GM04503 (cell line): ENCODE results near the gene CCDC88C.
"Not testable (repeated sequence)": the region's sequence is repeated elsewhere in the genome, so short reads cannot be mapped to it uniquely, and the experiment has no call there.

Experiments
- DNase-seq: peaks from one replicate; pipeline ENCODE4 v3.0.0-alpha.2; 2012; ENCODE audit warnings: low read depth

Gene CCDC88C

GRCh38 chr14:91418387-91419043, 895 bp upstream of the CCDC88C start:
- no peak for DNase-seq

- no peak for DNase-seq
Measured at GRCh38 chr14:91417983-91418386, 365 bp upstream of the CCDC88C start.

- no peak for DNase-seq
Measured at GRCh38 chr14:91416744-91417119, 888 bp downstream of the CCDC88C start.

GRCh38 chr14:91415794-91416743, 1.6 kb downstream of the CCDC88C start:
- no peak for DNase-seq

- no peak for DNase-seq
Measured at GRCh38 chr14:91414475-91414833, 3.2 kb downstream of the CCDC88C start.

GRCh38 chr14:91413547-91414474, 3.8 kb downstream of the CCDC88C start:
- no peak for DNase-seq

GRCh38 chr14:91412939-91413338, 4.7 kb downstream of the CCDC88C start:
- no peak for DNase-seq

- DNase-seq = no peak
Measured at GRCh38 chr14:91410771-91411536, 6.7 kb downstream of the CCDC88C start.

GRCh38 chr14:91409928-91410718, 7.5 kb downstream of the CCDC88C start:
- no peak for DNase-seq

GRCh38 chr14:91409240-91409639, 8.4 kb downstream of the CCDC88C start:
- DNase-seq = not testable (repeated sequence)

GRCh38 chr14:91406982-91407381, 10.6 kb downstream of the CCDC88C start:
- DNase-seq = no peak

GRCh38 chr14:91406451-91406850, 11.2 kb downstream of the CCDC88C start:
- DNase-seq = no peak

- no peak for DNase-seq
Measured at GRCh38 chr14:91405724-91406435, 11.7 kb downstream of the CCDC88C start.

GRCh38 chr14:91405241-91405721, 12.3 kb downstream of the CCDC88C start:
- no peak for DNase-seq

GRCh38 chr14:91402771-91403600, 14.6 kb downstream of the CCDC88C start:
- DNase-seq = no peak

GRCh38 chr14:91402348-91402747, 15.3 kb downstream of the CCDC88C start:
- no peak for DNase-seq

GRCh38 chr14:91401751-91402150, 15.9 kb downstream of the CCDC88C start:
- no peak for DNase-seq

- DNase-seq = no peak
Measured at GRCh38 chr14:91400696-91401095, 16.9 kb downstream of the CCDC88C start.
